PC-9 (cell line): ENCODE data around the gene RPS10. TPM values are rescaled to one million over a fixed set of nuclear protein-coding genes. Genes with fewer than 3 reads are reported as not detected.
"Not testable (repeated sequence)": the region's sequence is repeated elsewhere in the genome, so short reads cannot be mapped to it uniquely, and the experiment has no call there.

ENCODE experiments used
- BruUV-seq: library from RNA; stranded (reverse); fragments of 400-500 nt; replicated peaks from 2 replicates; lab custom pipeline; 2021; lab: Mats Ljungman, UMichigan
- CTCF ChIA-PET: fragments of 300-600 bp; sonication (Branson Sonifier 250); formaldehyde crosslinking; loops from one replicate; lab custom pipeline; 2022; ENCODE audit warnings: antibody characterized with exemption; lab: Charles Lee
- POLR2A ChIA-PET: fragments of 300-600 bp; sonication (Branson Sonifier 250); formaldehyde crosslinking; loops from one replicate; lab custom pipeline; 2022; ENCODE audit warnings: antibody characterized with exemption; ENCODE audit not compliant: unreplicated experiment; lab: Charles Lee
- DNase-seq, 2 experiments: peaks; one replicate each; pipeline versions ENCODE4 v3.0.0 to v3.0.0-alpha.2; 2015 to 2022; ENCODE audit warnings: mixed read lengths in 1 of 2
- H2AFZ ChIP-seq: fragments of 200-600 bp; sonication (generic); 2 replicates; pipeline ENCODE4 v1.8.1; 2017; ENCODE audit warnings: antibody characterized with exemption
- H3F3A ChIP-seq: fragments of 200-600 bp; sonication (generic); 2 replicates; pipeline ENCODE4 v1.8.1; 2017; ENCODE audit warnings: antibody characterized with exemption, mild to moderate bottlenecking, low read depth; ENCODE audit not compliant: insufficient read depth
- H3K27ac ChIP-seq: fragments of 200-600 bp; sonication (generic); 2 replicates; pipeline ENCODE4 v1.6.1; 2016; ENCODE audit warnings: mixed run types
- H3K27me3 ChIP-seq: fragments of 200-600 bp; sonication (generic); 2 replicates; pipeline ENCODE4 v1.6.1; 2016; ENCODE audit warnings: low read depth, mixed run types; ENCODE audit not compliant: insufficient read depth
- H3K36me3 ChIP-seq: fragments of 200-600 bp; sonication (generic); 2 replicates; pipeline ENCODE4 v1.6.1; 2016; ENCODE audit warnings: low read depth, mixed run types
- H3K4me1 ChIP-seq: fragments of 200-600 bp; sonication (generic); replicated peaks from 2 replicates; pipeline ENCODE4 v1.6.1; 2016; ENCODE audit warnings: mixed run types; ENCODE audit not compliant: insufficient read depth
- H3K4me2 ChIP-seq: fragments of 200-600 bp; sonication (generic); 2 replicates; pipeline ENCODE4 v1.6.1; 2017; ENCODE audit warnings: mixed run types
- H3K4me3 ChIP-seq: fragments of 200-600 bp; sonication (generic); 2 replicates; pipeline ENCODE4 v1.6.1; 2016; ENCODE audit warnings: mixed run types
- H3K79me2 ChIP-seq: fragments of 200-600 bp; sonication (generic); 2 replicates; pipeline ENCODE4 v1.6.1; 2017; ENCODE audit warnings: low read depth, mixed run types
- H3K9me2 ChIP-seq: fragments of 200-600 bp; sonication (generic); 2 replicates; pipeline ENCODE4 v1.8.1; 2017; ENCODE audit warnings: mild to moderate bottlenecking; ENCODE audit not compliant: insufficient read depth
- H3K9me3 ChIP-seq: fragments of 200-600 bp; sonication (generic); 2 replicates; pipeline ENCODE4 v1.8.1; 2016; ENCODE audit warnings: low read depth; ENCODE audit not compliant: insufficient read depth
- H4K20me1 ChIP-seq: fragments of 200-600 bp; sonication (generic); 2 replicates; pipeline ENCODE4 v1.8.1; 2017; ENCODE audit not compliant: insufficient read depth
- EZH2 ChIP-seq: fragments of 200-600 bp; sonication (generic); IDR thresholded peaks from 2 replicates; pipeline ENCODE4 v1.8.0; 2017; ENCODE audit warnings: antibody characterized with exemption, low read depth
- intact Hi-C: fragments of 100-400 bp; cut with micrococcal nuclease; formaldehyde crosslinking; loops from one replicate; pipeline ENCODE4 v1.10.0; 2022; ENCODE audit not compliant: unreplicated experiment
- total RNA-seq: library from RNA; stranded (reverse); gene quantifications from 2 replicates; pipeline ENCODE4 v1.2.3, GENCODE V29; 2021
- TF ChIP-seq, protein P1 (sequence below): fragments of 200-600 bp; sonication (generic); conservative IDR thresholded peaks from 2 replicates; pipeline ENCODE4 v1.6.1; 2017; ENCODE audit warnings: mixed run types, antibody characterized with exemption, mild to moderate bottlenecking, moderate library complexity

Gene RPS10
- total RNA-seq, 1 experiment from 2014 or later: 1,786 TPM

DNA sequence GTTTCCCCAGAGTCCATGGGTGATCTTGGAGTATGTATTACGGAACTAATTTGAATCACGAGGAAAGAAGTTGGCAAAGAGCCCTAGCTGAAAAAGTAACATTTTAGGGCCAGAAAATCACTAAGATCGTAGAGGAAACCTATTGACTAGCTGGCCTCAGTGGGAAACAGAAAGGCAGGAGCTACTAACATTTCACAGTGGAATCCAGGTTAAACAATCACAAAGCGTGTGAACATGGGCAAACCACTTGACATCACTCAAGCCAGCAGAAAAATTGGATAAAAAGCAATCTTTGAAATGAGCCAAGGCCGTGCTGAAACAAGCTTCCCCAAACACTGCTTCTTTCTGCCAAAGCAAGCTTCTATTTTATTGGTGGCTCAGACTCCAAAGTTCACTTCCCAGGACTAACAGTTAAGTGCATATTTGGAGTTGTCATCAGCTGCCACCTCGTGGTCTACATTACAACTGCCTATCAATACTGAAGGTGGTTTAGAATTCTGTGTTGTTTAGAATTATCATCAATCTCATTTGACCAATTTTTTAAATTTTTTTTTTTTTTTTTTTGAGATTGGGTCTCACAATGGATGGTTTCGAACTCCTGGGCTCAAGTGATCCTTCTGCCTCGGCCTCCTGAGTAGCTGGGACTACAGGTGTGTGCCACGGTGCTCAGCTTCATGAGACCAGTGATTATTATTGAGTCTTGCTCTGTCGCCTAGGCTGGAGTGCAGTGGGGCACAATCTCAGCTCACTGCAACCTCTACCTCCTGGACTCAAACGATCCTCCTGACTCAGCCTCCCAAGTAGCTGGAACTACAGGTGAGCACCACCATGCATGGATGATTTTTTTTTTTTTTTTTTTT lies 10.6 kb downstream of the RPS10 start:
- Histone ChIP-seq H3K4me2 (no peak overlapping the region), H3F3A (peaks cover 74% of the 10 kb centered on the region), H3K27ac (no peak overlapping the region), H4K20me1 (peaks cover 52% of the 10 kb centered on the region), H3K9me2 (no peaks in the 10 kb centered on the region), H3K36me3 (peaks cover 24% of the 10 kb centered on the region), H3K4me1 (no peaks in the 10 kb centered on the region), H3K27me3 (no peaks in the 10 kb centered on the region), H3K4me3 (no peak overlapping the region), H3K79me2 (peaks cover 7% of the 10 kb centered on the region; the same call in 1 of the 2 replicates), H2AFZ (no peak overlapping the region), H3K9me3 (no peaks in the 10 kb centered on the region)
- no TSS peak for BruUV-seq
- no peak for TF ChIP-seq EZH2
- TF ChIP-seq, protein P1, sequence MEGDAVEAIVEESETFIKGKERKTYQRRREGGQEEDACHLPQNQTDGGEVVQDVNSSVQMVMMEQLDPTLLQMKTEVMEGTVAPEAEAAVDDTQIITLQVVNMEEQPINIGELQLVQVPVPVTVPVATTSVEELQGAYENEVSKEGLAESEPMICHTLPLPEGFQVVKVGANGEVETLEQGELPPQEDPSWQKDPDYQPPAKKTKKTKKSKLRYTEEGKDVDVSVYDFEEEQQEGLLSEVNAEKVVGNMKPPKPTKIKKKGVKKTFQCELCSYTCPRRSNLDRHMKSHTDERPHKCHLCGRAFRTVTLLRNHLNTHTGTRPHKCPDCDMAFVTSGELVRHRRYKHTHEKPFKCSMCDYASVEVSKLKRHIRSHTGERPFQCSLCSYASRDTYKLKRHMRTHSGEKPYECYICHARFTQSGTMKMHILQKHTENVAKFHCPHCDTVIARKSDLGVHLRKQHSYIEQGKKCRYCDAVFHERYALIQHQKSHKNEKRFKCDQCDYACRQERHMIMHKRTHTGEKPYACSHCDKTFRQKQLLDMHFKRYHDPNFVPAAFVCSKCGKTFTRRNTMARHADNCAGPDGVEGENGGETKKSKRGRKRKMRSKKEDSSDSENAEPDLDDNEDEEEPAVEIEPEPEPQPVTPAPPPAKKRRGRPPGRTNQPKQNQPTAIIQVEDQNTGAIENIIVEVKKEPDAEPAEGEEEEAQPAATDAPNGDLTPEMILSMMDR: peak; percentile 54
- peak in 1 of 2 experiments; percentile 60 for DNase-seq
- CTCF ChIA-PET: interaction anchor here (0.6 to 1.8 kb wide), 13 partner anchors 14 to 725 kb away, joined by 3 to 29 read pairs (median 6); partner anchors contain the start of gene SMIM29
- POLR2A ChIA-PET: interaction anchor here (0.6 kb wide), 1 partner anchor 216 kb away, joined by 5 read pairs; no protein-coding TSS in a partner anchor
- intact Hi-C loops: loop anchor here (1.0 to 5.0 kb wide), 5 partner anchors 166 to 727 kb away; partner anchors contain the start of genes SMIM29 and TCP11

DNA sequence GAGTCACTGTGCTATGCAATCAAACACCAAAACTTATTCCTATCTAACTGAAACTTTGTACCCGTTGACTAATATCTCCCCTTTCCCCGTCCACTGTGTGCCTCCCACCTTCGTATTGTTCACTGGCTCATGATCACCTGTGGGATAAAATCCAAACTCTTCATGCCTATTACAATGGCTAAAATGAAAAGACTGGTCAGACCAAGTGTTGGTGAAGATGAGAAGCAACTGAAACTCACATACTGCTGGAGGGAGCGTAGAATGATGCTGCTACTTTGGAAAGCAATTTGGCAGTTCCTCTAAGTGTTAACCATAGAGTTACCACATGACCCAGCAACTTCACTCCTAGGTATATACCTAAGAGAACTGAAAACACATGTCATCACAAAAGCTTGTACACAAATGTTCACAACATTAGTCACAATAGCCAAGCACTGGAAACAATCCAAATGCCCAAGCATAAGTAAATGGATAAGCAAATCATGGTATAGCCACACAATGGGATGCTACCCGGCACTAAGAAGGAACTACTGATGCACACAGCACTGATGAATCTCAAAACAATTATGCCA lies 13.1 kb downstream of the RPS10 start:
- Histone ChIP-seq H3F3A (peaks cover 49% of the 10 kb centered on the region), H3K4me2 (no peak overlapping the region), H4K20me1 (peaks cover 27% of the 10 kb centered on the region), H3K27me3 (no peaks in the 10 kb centered on the region), H3K79me2 (no peaks in the 10 kb centered on the region), H3K4me3 (no peak overlapping the region), H3K27ac (no peak overlapping the region), H3K36me3 (peaks cover 5% of the 10 kb centered on the region), H3K9me3 (no peaks in the 10 kb centered on the region), H3K9me2 (no peaks in the 10 kb centered on the region), H2AFZ (no peak overlapping the region), H3K4me1 (no peaks in the 10 kb centered on the region)
- CTCF ChIA-PET: no interaction called here
- no peak for TF ChIP-seq EZH2
- TF ChIP-seq, protein P1: no peak
- peak in 1 of 2 experiments; percentile 39 for DNase-seq
- POLR2A ChIA-PET: no interaction called here
- no TSS peak for BruUV-seq
- intact Hi-C loops: no loop called here

DNA sequence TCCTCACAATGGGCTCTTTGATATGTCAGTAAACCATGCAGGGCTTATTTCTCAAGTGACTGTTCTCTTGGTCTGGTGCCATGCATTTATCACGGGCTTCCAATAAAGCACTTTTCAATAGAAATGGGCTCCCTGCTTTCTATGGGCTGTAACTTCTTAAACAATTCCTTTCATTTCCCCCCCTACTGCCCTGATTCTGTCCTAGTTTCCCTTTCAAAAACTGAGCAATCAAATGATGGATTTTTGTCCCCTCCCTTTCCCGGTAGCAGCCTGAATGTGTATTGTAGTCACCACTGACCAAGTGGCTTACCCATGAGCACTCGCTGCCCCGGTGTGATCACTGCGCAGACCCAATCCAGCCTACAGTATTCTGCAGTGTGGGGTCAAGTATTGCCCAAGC lies 13.9 kb downstream of the RPS10 start:
- intact Hi-C loops: no loop called here
- peaks cover 20% of the 10 kb centered on the region for H4K20me1 ChIP-seq
- H2AFZ ChIP-seq: no peak overlapping the region
- H3K27ac ChIP-seq: no peak overlapping the region
- ChIA-PET CTCF (no interaction called here), POLR2A (no interaction called here)
- no peak overlapping the region for H3K4me3 ChIP-seq
- no peak for DNase-seq
- no peak overlapping the region for H3K4me2 ChIP-seq
- H3K9me2 ChIP-seq: no peaks in the 10 kb centered on the region
- TF ChIP-seq, protein P1: no peak
- no peak for TF ChIP-seq EZH2
- no peaks in the 10 kb centered on the region for H3K4me1 ChIP-seq
- H3K9me3 ChIP-seq: no peaks in the 10 kb centered on the region
- H3K79me2 ChIP-seq: no peaks in the 10 kb centered on the region
- no peaks in the 10 kb centered on the region for H3K36me3 ChIP-seq
- no peaks in the 10 kb centered on the region for H3K27me3 ChIP-seq
- BruUV-seq: no TSS peak
- H3F3A ChIP-seq: peaks cover 42% of the 10 kb centered on the region

DNA sequence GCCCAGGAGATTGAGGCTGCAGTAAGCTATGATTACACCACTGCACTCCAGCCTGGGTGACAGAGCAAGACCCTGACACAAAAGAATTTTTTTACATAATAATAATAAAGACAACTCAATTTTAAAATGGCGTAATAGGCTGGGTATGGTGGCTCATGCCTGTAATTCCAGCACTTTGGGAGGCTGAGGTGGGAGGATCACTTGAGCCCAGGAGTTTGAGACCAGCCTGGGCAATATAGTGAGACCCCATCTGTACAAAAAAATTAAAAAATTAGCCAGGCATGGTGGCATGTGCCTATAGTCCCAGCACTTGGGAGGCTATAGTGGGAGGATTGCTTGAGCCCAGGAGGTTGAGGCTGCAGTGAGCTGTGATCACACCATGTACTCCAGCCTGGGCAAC lies 18.0 kb downstream of the RPS10 start:
- H3K9me3 ChIP-seq, H3K27ac ChIP-seq, CTCF ChIA-PET, H4K20me1 ChIP-seq, H3K36me3 ChIP-seq, H3K4me3 ChIP-seq, H3K27me3 ChIP-seq, H3K4me2 ChIP-seq, H2AFZ ChIP-seq, H3K79me2 ChIP-seq, intact Hi-C loops, BruUV-seq, DNase-seq, H3K4me1 ChIP-seq, H3K9me2 ChIP-seq, POLR2A ChIA-PET: not testable (repeated sequence)
- H3F3A ChIP-seq: peaks cover 11% of the 10 kb centered on the region; the same call in 1 of the 2 replicates
